Right atrium auricular region (tissue), 2 donors: ENCODE results near the gene PPM1E. TPM values are rescaled to one million over a fixed set of nuclear protein-coding genes. Genes with fewer than 3 reads are reported as not detected.

Experiments
- DNase-seq: peaks from one replicate; pipeline ENCODE4 v3.0.0-alpha.2; 2019; ENCODE audit warnings: low spot score
- H3K27ac ChIP-seq, 2 donors: fragments of 200-600 bp; sonication (generic); 1 replicate in 1 of 2; 2 replicates in 1 of 2; pipeline ENCODE4 v1.5.1; 2016 to 2019
- H3K27me3 ChIP-seq, 2 donors: fragments of 200-600 bp; sonication (generic); one replicate each; pipeline versions ENCODE4 v1.5.1 to v1.6.0; 2017 to 2019
- H3K36me3 ChIP-seq: fragments of 200-600 bp; sonication (generic); one replicate; pipeline ENCODE4 v1.5.1; 2016
- H3K4me1 ChIP-seq, 2 donors: fragments of 200-600 bp; sonication (generic); one replicate each; pipeline versions ENCODE4 v1.5.1 to v1.6.0; 2017 to 2019
- H3K4me3 ChIP-seq, 2 donors: fragments of 200-600 bp; sonication (generic); 1 replicate in 1 of 2; 2 replicates in 1 of 2; pipeline ENCODE4 v1.5.1; 2017 to 2019; ENCODE audit warnings: mild to moderate bottlenecking in 1 of 2, moderate library complexity in 1 of 2
- H3K9me3 ChIP-seq, 2 donors: fragments of 200-600 bp; sonication (generic); one replicate each; pipeline ENCODE4 v1.5.1; 2019
- total RNA-seq, 2 donors: library from RNA; depleted of rRNA; stranded (reverse); fragments of >200 nt; gene quantifications; one replicate each; pipeline ENCODE4 v1.1.0, GENCODE V29; 2016
- TF ChIP-seq, protein P1 (sequence below), 2 donors: fragments of 200-600 bp; sonication (generic); IDR thresholded peaks; one replicate each; pipeline ENCODE4 v1.5.1; 2019; ENCODE audit warnings: antibody characterized with exemption in 2 of 2

PPM1E gene
- total RNA-seq, 2 donors from 2014 or later, result 1.2 to 5.3 TPM

DNA sequence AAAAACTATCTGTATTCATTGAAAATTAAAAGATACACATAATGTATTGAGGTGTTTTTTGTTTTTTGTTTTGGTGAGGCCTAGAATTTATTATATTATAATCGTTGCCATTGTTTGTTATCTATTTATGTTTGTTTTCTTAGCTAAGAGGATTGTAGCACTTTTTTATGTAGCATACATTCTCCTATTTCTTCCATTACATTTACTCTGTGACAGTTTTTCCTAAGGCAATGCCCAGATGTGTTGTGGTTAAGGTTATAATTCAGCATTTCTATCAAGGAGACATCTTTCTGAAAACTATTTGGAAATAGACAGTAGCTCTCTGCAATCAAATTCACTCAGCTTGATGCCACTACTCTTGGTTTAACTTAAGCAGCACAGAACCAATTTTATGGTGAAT is 161.6 kb downstream of the PPM1E start:
- Histone ChIP-seq H3K36me3 (no peaks in the 10 kb centered on the region), H3K4me3 (no peak overlapping the region), H3K27ac (no peak overlapping the region), H3K4me1 (no peaks in the 10 kb centered on the region), H3K27me3 (no peaks in the 10 kb centered on the region), H3K9me3 (peaks cover 0 to 3% of the 10 kb centered on the region in 2 donors)
- no peak for DNase-seq
- TF ChIP-seq, protein P1, sequence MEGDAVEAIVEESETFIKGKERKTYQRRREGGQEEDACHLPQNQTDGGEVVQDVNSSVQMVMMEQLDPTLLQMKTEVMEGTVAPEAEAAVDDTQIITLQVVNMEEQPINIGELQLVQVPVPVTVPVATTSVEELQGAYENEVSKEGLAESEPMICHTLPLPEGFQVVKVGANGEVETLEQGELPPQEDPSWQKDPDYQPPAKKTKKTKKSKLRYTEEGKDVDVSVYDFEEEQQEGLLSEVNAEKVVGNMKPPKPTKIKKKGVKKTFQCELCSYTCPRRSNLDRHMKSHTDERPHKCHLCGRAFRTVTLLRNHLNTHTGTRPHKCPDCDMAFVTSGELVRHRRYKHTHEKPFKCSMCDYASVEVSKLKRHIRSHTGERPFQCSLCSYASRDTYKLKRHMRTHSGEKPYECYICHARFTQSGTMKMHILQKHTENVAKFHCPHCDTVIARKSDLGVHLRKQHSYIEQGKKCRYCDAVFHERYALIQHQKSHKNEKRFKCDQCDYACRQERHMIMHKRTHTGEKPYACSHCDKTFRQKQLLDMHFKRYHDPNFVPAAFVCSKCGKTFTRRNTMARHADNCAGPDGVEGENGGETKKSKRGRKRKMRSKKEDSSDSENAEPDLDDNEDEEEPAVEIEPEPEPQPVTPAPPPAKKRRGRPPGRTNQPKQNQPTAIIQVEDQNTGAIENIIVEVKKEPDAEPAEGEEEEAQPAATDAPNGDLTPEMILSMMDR (IDR thresholded peaks at IDR 0.05), result no peak

DNA sequence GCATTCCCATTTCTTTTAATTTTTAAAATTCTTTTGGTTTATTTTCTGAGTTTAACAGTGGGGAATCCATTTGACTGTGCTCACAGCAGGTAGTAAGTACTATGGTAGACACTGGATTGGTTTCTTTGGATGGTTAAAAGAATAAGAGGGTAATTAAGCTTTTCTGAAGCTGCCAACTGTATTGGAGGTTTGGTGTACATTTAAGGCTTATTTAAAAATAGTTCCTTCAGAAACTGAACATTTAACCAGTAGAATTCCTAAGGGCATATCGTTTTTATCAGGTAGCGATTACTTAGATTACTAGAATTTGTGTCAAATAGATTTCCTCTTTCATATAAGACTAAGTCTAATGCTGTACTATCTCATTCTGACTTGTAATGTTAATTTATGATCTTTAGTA is 162.4 kb downstream of the PPM1E start:
- DNase-seq, result no peak
- Histone ChIP-seq H3K27ac (no peak overlapping the region), H3K4me3 (no peak overlapping the region), H3K9me3 (no peaks in the 10 kb centered on the region), H3K4me1 (no peaks in the 10 kb centered on the region), H3K36me3 (no peaks in the 10 kb centered on the region), H3K27me3 (no peaks in the 10 kb centered on the region)
- TF ChIP-seq, protein P1 (IDR thresholded peaks at IDR 0.05), result no peak

DNA sequence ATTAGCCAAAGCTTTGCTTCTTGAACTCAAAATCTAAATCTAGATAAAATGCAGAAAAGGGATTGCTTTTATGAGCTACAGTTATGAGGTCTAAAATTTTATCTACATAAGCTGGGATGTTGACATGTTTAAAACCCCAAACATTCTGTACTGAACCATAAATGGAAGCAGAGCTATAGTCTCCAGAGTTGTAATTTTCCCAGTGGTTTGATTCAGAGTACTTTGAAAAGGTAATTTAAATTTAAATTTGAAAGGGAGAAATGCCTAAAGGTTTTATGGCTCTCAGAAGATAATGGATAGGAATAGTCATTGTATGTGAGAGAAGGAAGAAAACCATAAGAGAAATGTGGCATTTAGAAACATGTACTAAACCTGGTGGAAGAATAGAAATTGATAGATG is 163.2 kb downstream of the PPM1E start:
- no peaks in the 10 kb centered on the region for H3K9me3 ChIP-seq
- TF ChIP-seq, protein P1 (IDR thresholded peaks at IDR 0.05), result no peak
- H3K27me3 ChIP-seq, result no peaks in the 10 kb centered on the region
- no peaks in the 10 kb centered on the region for H3K36me3 ChIP-seq
- no peak overlapping the region for H3K27ac ChIP-seq
- H3K4me1 ChIP-seq, result no peaks in the 10 kb centered on the region
- no peak overlapping the region for H3K4me3 ChIP-seq
- DNase-seq, result no peak

DNA sequence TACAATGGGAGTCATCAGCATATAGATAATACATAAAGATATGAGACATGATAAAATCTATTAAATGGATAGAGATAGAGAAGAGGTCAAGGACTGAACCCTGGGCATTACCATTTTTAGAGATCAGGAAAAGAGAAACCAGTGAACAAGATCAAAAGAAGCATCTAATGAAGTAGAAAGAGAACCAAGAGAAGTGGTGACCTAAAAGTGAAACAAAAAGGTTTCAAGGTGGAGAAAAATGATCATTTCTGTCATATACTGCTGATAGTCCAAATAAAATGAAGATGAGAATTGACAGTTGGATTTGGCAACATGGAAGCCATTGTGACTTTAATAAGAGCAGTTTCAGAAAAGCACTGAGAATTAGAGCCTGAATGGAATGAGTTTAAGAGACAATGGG is 165.1 kb downstream of the PPM1E start:
- Histone ChIP-seq H3K27me3 (no peaks in the 10 kb centered on the region), H3K27ac (no peak overlapping the region), H3K4me3 (no peak overlapping the region), H3K36me3 (no peaks in the 10 kb centered on the region), H3K4me1 (no peaks in the 10 kb centered on the region), H3K9me3 (no peaks in the 10 kb centered on the region)
- TF ChIP-seq, protein P1 (IDR thresholded peaks at IDR 0.05), result no peak
- no peak for DNase-seq

DNA sequence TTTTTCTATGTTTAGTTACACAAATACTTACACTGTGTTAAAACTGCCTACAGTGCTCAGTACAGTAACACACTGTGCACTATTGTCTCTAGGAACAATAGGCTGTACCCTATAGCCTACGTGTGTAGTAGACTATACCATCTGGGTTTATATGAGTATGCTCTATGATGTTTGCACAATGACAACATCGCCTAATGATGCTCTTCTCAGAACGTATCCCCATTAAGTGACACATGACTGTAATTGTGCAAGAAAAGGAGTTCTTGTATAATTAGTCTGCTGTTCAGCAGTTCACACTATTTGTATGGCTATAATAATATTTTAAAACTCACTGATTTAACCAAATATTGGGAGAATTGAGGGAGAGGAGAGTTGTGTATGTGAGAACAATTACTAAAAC is 177.3 kb downstream of the PPM1E start:
- no peaks in the 10 kb centered on the region for H3K36me3 ChIP-seq
- no peak for DNase-seq
- no peak overlapping the region for H3K27ac ChIP-seq
- no peak overlapping the region for H3K4me3 ChIP-seq
- H3K4me1 ChIP-seq, result no peaks in the 10 kb centered on the region
- no peaks in the 10 kb centered on the region for H3K9me3 ChIP-seq
- TF ChIP-seq, protein P1 (IDR thresholded peaks at IDR 0.05), result no peak
- H3K27me3 ChIP-seq, result no peaks in the 10 kb centered on the region

DNA sequence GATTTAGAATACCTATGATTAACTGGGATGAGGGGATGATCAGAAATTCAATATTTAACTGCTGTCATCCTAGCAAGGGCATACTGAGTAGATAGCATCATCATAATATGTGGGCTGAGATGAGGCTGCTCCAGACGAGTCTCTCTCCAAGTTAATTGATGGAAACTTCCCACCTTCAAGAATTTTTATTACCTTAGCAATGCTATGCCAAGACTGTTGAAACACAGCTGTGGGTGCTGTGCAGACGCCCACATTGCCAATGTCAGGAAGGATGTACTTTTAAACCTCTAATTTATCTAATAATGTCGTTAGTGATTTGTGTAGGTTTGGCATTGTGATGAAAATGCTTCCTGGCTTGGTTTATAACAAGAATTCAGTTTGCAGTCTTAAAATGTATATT is 180.6 kb downstream of the PPM1E start:
- H3K27ac ChIP-seq, result no peak overlapping the region
- H3K4me3 ChIP-seq, result no peak overlapping the region
- TF ChIP-seq, protein P1 (IDR thresholded peaks at IDR 0.05), result no peak
- DNase-seq, result no peak
- H3K27me3 ChIP-seq, result no peaks in the 10 kb centered on the region
- no peaks in the 10 kb centered on the region for H3K4me1 ChIP-seq
- no peaks in the 10 kb centered on the region for H3K9me3 ChIP-seq
- no peaks in the 10 kb centered on the region for H3K36me3 ChIP-seq
